Activated B cell treated with CpG ODN at 0.5 μM for 24 hours (primary cell): ENCODE results near the gene LONP1. TPM values are rescaled to one million over a fixed set of nuclear protein-coding genes. Genes with fewer than 3 reads are reported as not detected.

ENCODE experiments used
- ATAC-seq: fragments of 200-7000 bp; cut with Tn5 transposase; one replicate; pipeline ENCODE4 v1.10.0; 2021; ENCODE audit warnings: low read depth, mild to moderate bottlenecking, moderate library complexity
- CTCF ChIA-PET: fragments of 350-600 bp; sonication (Branson Sonifier 250); formaldehyde crosslinking; loops from one replicate; lab custom pipeline; 2021; ENCODE audit warnings: antibody characterized with exemption; lab: Charles Lee
- POLR2A ChIA-PET: fragments of 350-600 bp; sonication (Branson Sonifier 250); formaldehyde crosslinking; loops from one replicate; lab custom pipeline; 2021; ENCODE audit warnings: antibody characterized with exemption; lab: Charles Lee
- DNase-seq: peaks from one replicate; pipeline ENCODE4 v3.0.0; 2022
- H3K27ac Mint-ChIP-seq: one replicate; pipeline ENCODE4 v1.8.0; 2020; ENCODE audit warnings: mixed read lengths
- H3K27me3 Mint-ChIP-seq: one replicate; pipeline ENCODE4 v1.8.0; 2021; ENCODE audit warnings: mixed read lengths
- H3K36me3 Mint-ChIP-seq: one replicate; pipeline ENCODE4 v1.8.0; 2021; ENCODE audit warnings: low read depth, mixed read lengths
- H3K4me1 Mint-ChIP-seq: one replicate; pipeline ENCODE4 v1.8.0; 2021; ENCODE audit warnings: mixed read lengths
- H3K4me3 Mint-ChIP-seq: one replicate; pipeline ENCODE4 v1.8.0; 2020; ENCODE audit warnings: mild to moderate bottlenecking, mixed read lengths
- H3K9me3 Mint-ChIP-seq: one replicate; pipeline ENCODE4 v1.8.0; 2020; ENCODE audit warnings: mixed read lengths
- CTCF ChIP-seq: fragments of 200-600 bp; IDR thresholded peaks from one replicate; pipeline ENCODE4 v1.8.0; 2022; ENCODE audit warnings: antibody characterized with exemption, mild to moderate bottlenecking
- intact Hi-C: fragments of 100-400 bp; cut with micrococcal nuclease; formaldehyde crosslinking; loops from one replicate; pipeline ENCODE4 v1.15.1; 2024
- total RNA-seq: library from RNA; stranded (reverse); gene quantifications from 2 replicates; pipeline ENCODE4 v1.2.3, GENCODE V29; 2022

LONP1 gene
- total RNA-seq, 1 donor from 2014 or later = 72.9 TPM

- POLR2A ChIA-PET = interaction anchor here (1.0 kb wide), 1 partner anchor 13 kb away, joined by 3 read pairs; no protein-coding TSS in a partner anchor
- no peak for TF ChIP-seq CTCF
- Mint-ChIP-seq H3K9me3 (no peaks in the 10 kb centered on the region), H3K4me1 (peaks cover 26% of the 10 kb centered on the region), H3K27me3 (peaks cover 2% of the 10 kb centered on the region), H3K36me3 (peaks cover 19% of the 10 kb centered on the region), H3K27ac (no peak overlapping the region), H3K4me3 (no peak overlapping the region)
- ATAC-seq (no peak), DNase-seq (no peak)
- intact Hi-C loops = no loop called here
- CTCF ChIA-PET = interaction anchor here (1.0 kb wide), 1 partner anchor 10 kb away, joined by 3 read pairs; no protein-coding TSS in a partner anchor
Observed at GRCh38 chr19:5677136-5677535, 42.8 kb downstream of the LONP1 start.

- H3K9me3 Mint-ChIP-seq = no peaks in the 10 kb centered on the region
- H3K36me3 Mint-ChIP-seq = peaks cover 23% of the 10 kb centered on the region
- intact Hi-C loops = no loop called here
- DNase-seq = no peak
- ATAC-seq = no peak
- CTCF ChIA-PET = interaction anchor here (1.0 kb wide), 1 partner anchor 10 kb away, joined by 3 read pairs; no protein-coding TSS in a partner anchor
- POLR2A ChIA-PET = interaction anchor here (1.0 to 1.2 kb wide), 2 partner anchors 10 to 13 kb away, joined by 3 to 5 read pairs; no protein-coding TSS in a partner anchor
- H3K4me3 Mint-ChIP-seq = no peak overlapping the region
- H3K4me1 Mint-ChIP-seq = peaks cover 23% of the 10 kb centered on the region
- no peak overlapping the region for H3K27ac Mint-ChIP-seq
- TF ChIP-seq CTCF = no peak
- peaks cover 2% of the 10 kb centered on the region for H3K27me3 Mint-ChIP-seq
Observed at GRCh38 chr19:5676772-5677105, 43.2 kb downstream of the LONP1 start.

- ATAC-seq = no peak
- H3K9me3 Mint-ChIP-seq = no peaks in the 10 kb centered on the region
- CTCF ChIA-PET = interaction anchor here (1.0 kb wide), 1 partner anchor 11 kb away, joined by 3 read pairs; no protein-coding TSS in a partner anchor
- intact Hi-C loops = no loop called here
- peaks cover 25% of the 10 kb centered on the region for H3K36me3 Mint-ChIP-seq
- H3K4me1 Mint-ChIP-seq = peaks cover 18% of the 10 kb centered on the region
- POLR2A ChIA-PET = interaction anchor here (1.0 to 1.2 kb wide), 2 partner anchors 10 to 13 kb away, joined by 3 to 5 read pairs; no protein-coding TSS in a partner anchor
- H3K27me3 Mint-ChIP-seq = peaks cover 2% of the 10 kb centered on the region
- no peak for DNase-seq
- no peak overlapping the region for H3K4me3 Mint-ChIP-seq
- H3K27ac Mint-ChIP-seq = no peak overlapping the region
- TF ChIP-seq CTCF = no peak
Observed at GRCh38 chr19:5676105-5676771, 43.7 kb downstream of the LONP1 start.

GRCh38 chr19:5674714-5675113 lies 45.2 kb downstream of the LONP1 start:
- ATAC-seq = no peak

More at GRCh38 chr19:5674714-5675113, 45.2 kb downstream of the LONP1 start:
- Mint-ChIP-seq H3K4me3 (no peak overlapping the region), H3K36me3 (peaks cover 27% of the 10 kb centered on the region), H3K4me1 (peaks cover 8% of the 10 kb centered on the region), H3K27me3 (no peaks in the 10 kb centered on the region), H3K27ac (no peak overlapping the region), H3K9me3 (no peaks in the 10 kb centered on the region)
- TF ChIP-seq CTCF = no peak
- CTCF ChIA-PET = no interaction called here
- DNase-seq = no peak
- POLR2A ChIA-PET = interaction anchor here (0.6 kb wide), 1 partner anchor 50 kb away, joined by 8 read pairs; no protein-coding TSS in a partner anchor
- intact Hi-C loops = no loop called here
